Smooth muscle cell (in vitro differentiated cells): ENCODE data around the gene FANCC. TPM values are rescaled to one million over a fixed set of nuclear protein-coding genes. Genes with fewer than 3 reads are reported as not detected.
A peak's percentile ranks its signal among the peaks of the same experiment; 100 is the strongest.

Source experiments
- DNase-seq: peaks from one replicate; lab custom pipeline; 2025; ENCODE audit not compliant: unreplicated experiment; lab: John Stamatoyannopoulos, UW
- H2AFZ ChIP-seq: fragments of 200-600 bp; sonication (generic); 2 replicates; pipeline ENCODE4 v1.6.0; 2016; ENCODE audit warnings: antibody characterized with exemption, low read depth, mild to moderate bottlenecking
- H3F3A ChIP-seq: fragments of 200-600 bp; sonication (generic); 2 replicates; pipeline ENCODE4 v1.6.0; 2017; ENCODE audit warnings: antibody characterized with exemption, low read depth
- H3K27ac ChIP-seq: fragments of 200-600 bp; sonication (generic); 2 replicates; pipeline ENCODE4 v1.5.1; 2016; ENCODE audit warnings: low read depth, mild to moderate bottlenecking
- H3K27me3 ChIP-seq: fragments of 200-600 bp; sonication (generic); 2 replicates; pipeline ENCODE4 v1.6.1; 2016; ENCODE audit warnings: low read depth, mild to moderate bottlenecking
- H3K36me3 ChIP-seq: fragments of 200-600 bp; sonication (generic); 2 replicates; pipeline ENCODE4 v1.5.1; 2016; ENCODE audit warnings: low read depth
- H3K4me1 ChIP-seq: fragments of 200-600 bp; sonication (generic); 2 replicates; pipeline ENCODE4 v1.5.1; 2016; ENCODE audit warnings: low read depth
- H3K4me2 ChIP-seq: fragments of 200-600 bp; sonication (generic); 2 replicates; pipeline ENCODE4 v1.6.0; 2016; ENCODE audit warnings: mild to moderate bottlenecking
- H3K4me3 ChIP-seq: fragments of 200-600 bp; sonication (generic); 2 replicates; pipeline ENCODE4 v1.5.1; 2016; ENCODE audit warnings: mild to moderate bottlenecking
- H3K79me2 ChIP-seq: fragments of 200-600 bp; sonication (generic); 2 replicates; pipeline ENCODE4 v1.6.0; 2016; ENCODE audit warnings: low read depth, mild to moderate bottlenecking
- H3K9ac ChIP-seq: fragments of 200-600 bp; sonication (generic); 2 replicates; pipeline ENCODE4 v1.6.0; 2016; ENCODE audit warnings: low read depth
- H3K9me3 ChIP-seq: fragments of 200-600 bp; sonication (generic); replicated peaks from 2 replicates; pipeline ENCODE4 v1.5.1; 2016; ENCODE audit warnings: low read depth
- H4K20me1 ChIP-seq: fragments of 200-600 bp; sonication (generic); 2 replicates; pipeline ENCODE4 v1.6.0; 2016; ENCODE audit warnings: low read depth
- CTCF ChIP-seq: fragments of 200-600 bp; sonication (generic); IDR thresholded peaks from 2 replicates; pipeline ENCODE4 v1.5.1; 2017; ENCODE audit warnings: borderline replicate concordance, mild to moderate bottlenecking, antibody characterized with exemption; ENCODE audit not compliant: insufficient read depth, poor library complexity, severe bottlenecking
- whole genome bisulfite sequencing: methylation state at CpG from one replicate; pipeline ENCODE4 v1.1.7; 2016; ENCODE audit warnings: low lambda C conversion rate; 5-methylcytosine and 5-hydroxymethylcytosine counted together
- polyA plus RNA-seq: library from polyadenylated mRNA; unstranded; fragments of >200 nt; fragmentation: Nextera tagmentation; extraction: Ambion mirVana; gene quantifications from 2 replicates; pipeline ENCODE4 v1.2.1, GENCODE V29; 2016
- total RNA-seq: library from RNA; depleted of rRNA; stranded (reverse); fragments of >200 nt; gene quantifications from 2 replicates; pipeline ENCODE4 v1.2.3, GENCODE V29; 2014

Gene FANCC
- total and polyA plus RNA-seq, 2 experiments from 2014 or later, result 11.0 to 11.2 TPM

DNA sequence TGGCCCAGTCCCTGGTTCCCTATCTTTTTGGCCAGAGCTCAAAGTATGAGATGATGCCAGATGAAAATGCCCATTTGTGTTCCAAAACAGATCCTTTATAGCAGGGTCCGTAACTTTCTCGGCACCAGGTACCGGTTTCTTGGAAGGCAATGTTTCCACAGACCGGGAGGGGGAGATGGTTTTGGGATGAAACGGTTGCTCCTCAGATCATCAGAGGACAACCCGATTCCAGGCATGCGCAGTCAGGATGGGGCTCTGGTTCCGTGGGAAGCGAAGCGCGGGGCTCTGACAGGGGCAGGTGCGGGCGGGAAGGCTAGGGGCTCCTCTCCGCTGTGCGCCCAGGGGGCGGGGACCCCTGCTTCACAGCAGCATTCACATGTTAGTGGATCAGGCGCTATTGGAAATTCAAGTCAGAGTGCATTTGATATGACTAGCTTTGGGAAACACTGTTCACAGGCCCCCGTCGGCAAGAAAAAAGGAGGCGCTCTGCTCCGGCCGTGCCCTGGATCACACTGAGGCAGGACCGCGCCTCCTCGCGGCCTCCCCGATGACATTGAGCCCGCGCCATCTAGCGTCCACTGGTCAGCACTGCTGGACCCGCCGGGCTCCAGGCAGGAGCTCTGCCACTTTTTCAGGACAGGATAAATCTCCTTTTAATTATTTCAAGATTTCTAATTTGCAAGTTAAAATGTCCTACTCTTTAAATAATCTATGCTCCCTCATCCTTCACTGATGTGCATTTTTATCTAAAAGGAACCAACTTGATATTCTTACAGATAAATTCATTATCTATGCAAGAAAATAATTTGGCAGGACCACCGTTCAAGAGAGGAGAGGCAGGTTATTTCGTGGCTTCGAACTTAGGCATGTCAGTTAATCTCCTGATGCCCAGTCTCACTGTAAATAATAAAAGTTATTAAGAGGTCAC is 190.0 kb downstream of the FANCC start:
- no peak overlapping the region for H2AFZ ChIP-seq
- peak overlapping the region; percentile 91 for H3K4me2 ChIP-seq
- peaks cover 9% of the 10 kb centered on the region for H3F3A ChIP-seq
- TF ChIP-seq CTCF, result peak; percentile 90
- H3K4me3 ChIP-seq, result peak overlapping the region; percentile 50
- DNase-seq, result peak; percentile 41
- peak overlapping the region; percentile 8 for H3K9ac ChIP-seq
- no peak overlapping the region for H3K27ac ChIP-seq
- no peaks in the 10 kb centered on the region for H3K9me3 ChIP-seq
- WGBS, result 19% methylated on average over 35 of the region's 35 CpGs
- no peaks in the 10 kb centered on the region for H4K20me1 ChIP-seq
- no peaks in the 10 kb centered on the region for H3K36me3 ChIP-seq
- no peaks in the 10 kb centered on the region for H3K79me2 ChIP-seq
- H3K4me1 ChIP-seq, result peaks cover 5% of the 10 kb centered on the region
- no peaks in the 10 kb centered on the region for H3K27me3 ChIP-seq

- Histone ChIP-seq H4K20me1 (no peaks in the 10 kb centered on the region), H3K36me3 (no peaks in the 10 kb centered on the region), H3K4me1 (peaks cover 5% of the 10 kb centered on the region), H3F3A (peaks cover 2% of the 10 kb centered on the region), H3K27ac (no peak overlapping the region), H3K4me2 (peak overlapping the region; percentile 91), H3K27me3 (no peaks in the 10 kb centered on the region), H3K9ac (no peak overlapping the region), H3K4me3 (no peak overlapping the region), H3K9me3 (no peaks in the 10 kb centered on the region), H2AFZ (no peak overlapping the region), H3K79me2 (no peaks in the 10 kb centered on the region)
- WGBS, result 91% methylated on average over 9 of the region's 9 CpGs
- no peak for TF ChIP-seq CTCF
- no peak for DNase-seq
Observed at GRCh38 chr9:95126739-95127138, 190.8 kb downstream of the FANCC start.

GRCh38 chr9:95125652-95126051 is 191.9 kb downstream of the FANCC start:
- Histone ChIP-seq H3K27ac (peak overlapping the region; percentile 4), H3K9ac (no peak overlapping the region), H4K20me1 (no peaks in the 10 kb centered on the region), H3K9me3 (no peaks in the 10 kb centered on the region), H3K36me3 (no peaks in the 10 kb centered on the region), H3F3A (peaks cover 6% of the 10 kb centered on the region), H3K79me2 (no peaks in the 10 kb centered on the region), H2AFZ (no peak overlapping the region), H3K4me2 (peak overlapping the region; percentile 27), H3K4me3 (no peak overlapping the region), H3K4me1 (peaks cover 5% of the 10 kb centered on the region), H3K27me3 (no peaks in the 10 kb centered on the region)
- TF ChIP-seq CTCF, result no peak
- no peak for DNase-seq
- WGBS, result 64% methylated on average over 3 of the region's 3 CpGs
